Kasumi-1 (cell line): ENCODE results near the gene PAPOLG.

Experiments
- DNase-seq, 2 experiments: peaks; one replicate each; lab custom pipeline; 2025; lab: John Stamatoyannopoulos, UW

The PAPOLG gene

DNA sequence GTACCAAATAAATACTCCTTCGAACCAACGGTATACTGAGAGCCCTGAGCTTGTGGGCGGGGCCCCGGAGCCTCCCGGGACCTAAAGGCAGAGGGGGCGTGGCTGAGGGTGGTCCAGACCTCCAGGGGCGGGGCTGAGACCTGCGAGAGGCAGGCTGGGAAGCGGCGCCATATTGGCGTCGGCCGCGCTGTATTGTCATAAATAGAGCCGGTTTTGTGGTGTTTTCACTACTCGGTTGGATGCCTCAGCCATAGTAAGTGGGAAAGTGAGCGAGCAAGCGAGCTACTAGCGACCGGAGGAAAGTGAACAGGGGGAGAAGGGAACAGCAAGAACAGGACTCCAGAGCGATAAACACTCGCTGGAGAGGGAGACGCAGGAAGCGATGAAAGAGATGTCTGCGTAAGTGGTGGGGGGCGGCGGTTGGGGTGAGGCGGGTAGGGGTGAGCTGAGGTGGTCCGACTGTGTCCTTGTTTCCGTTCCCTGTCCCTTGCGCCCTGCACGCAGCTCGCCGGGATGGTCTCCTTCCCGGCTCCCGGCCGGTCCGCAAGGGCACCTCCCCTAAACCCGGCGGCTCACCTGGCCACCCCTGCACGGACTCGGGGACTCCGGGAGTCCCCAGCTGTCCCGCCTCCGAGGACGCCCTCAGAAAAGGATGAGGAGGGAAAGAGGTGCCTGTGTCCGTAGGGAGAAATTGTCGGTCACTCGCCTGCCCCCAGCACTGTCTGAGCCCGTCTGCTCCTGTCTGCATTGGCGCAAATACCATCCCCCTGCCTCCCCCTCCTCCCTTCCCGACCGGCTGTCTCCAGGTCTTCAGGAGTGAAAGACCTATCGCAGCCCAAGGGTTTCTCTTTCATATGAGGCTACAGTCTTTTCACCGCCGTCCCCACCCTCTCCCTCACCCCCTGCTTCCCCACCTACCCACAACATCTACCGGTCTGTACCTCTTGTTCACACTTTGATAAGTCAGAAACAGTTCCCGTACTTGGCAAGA lies at the start of gene PAPOLG:
PAPOLG (plus strand) TSS at position 172 of the 991 bp plus-strand sequence; CDS start at position 383, 211 bp downstream.
- peak; percentile 83 to 93 for DNase-seq

GRCh38 chr2:60707750-60708371 lies 48.2 kb upstream of the PAPOLG start:
- peak; percentile 55 to 72 for DNase-seq

- DNase-seq = no peak
These were observed 47.3 kb upstream of the PAPOLG start for GRCh38 chr2:60708630-60709320.

GRCh38 chr2:60710707-60711106 lies 45.4 kb upstream of the PAPOLG start:
- DNase-seq = no peak

GRCh38 chr2:60715561-60715960 lies 40.5 kb upstream of the PAPOLG start:
- no peak for DNase-seq

- no peak for DNase-seq
These were observed 38.4 kb upstream of the PAPOLG start for GRCh38 chr2:60717691-60718090.

- no peak for DNase-seq
These were observed 36.7 kb upstream of the PAPOLG start for GRCh38 chr2:60719331-60719730.

DNA sequence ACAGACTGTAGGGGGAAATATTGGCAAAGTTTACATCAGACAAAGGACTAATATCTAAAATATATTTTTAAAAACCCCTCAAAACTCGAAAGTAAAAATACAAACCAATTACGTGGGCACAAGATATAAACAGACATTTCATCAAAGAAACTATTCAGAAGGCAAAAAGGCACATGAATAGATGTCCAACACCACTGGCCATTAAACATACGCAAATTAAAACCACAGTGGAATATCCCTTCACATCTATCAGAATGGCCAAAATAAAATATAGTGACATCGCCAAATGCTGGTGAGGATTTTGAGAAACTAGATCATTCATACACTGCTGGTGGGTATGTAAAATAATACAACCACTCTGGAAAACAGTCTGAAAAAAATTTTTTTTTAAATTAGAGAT lies 30.6 kb upstream of the PAPOLG start:
- no peak for DNase-seq

DNA sequence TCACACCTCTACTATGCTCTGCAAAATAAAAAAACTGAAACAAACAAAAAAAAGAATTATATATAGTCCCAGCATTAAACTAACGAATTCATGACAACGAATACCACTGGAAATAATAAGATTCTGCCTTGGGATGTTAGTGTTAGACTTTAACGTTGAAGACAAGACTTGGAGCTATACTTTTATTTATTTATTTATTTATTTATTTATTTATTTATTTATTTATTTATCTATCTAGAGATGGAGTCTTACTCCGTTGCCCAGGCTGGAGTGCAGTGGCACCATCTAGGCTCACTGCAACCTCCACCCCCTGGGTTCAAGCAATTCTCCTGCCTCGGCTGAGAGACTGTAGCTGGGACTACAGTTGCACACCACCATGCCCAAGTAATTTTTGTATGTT lies 27.2 kb upstream of the PAPOLG start:
- no peak for DNase-seq

GRCh38 chr2:60735496-60736250 lies 20.4 kb upstream of the PAPOLG start:
- peak in 1 of 2 experiments; percentile 20 for DNase-seq

- no peak for DNase-seq
These were observed 17.4 kb upstream of the PAPOLG start for GRCh38 chr2:60738679-60739078.

DNA sequence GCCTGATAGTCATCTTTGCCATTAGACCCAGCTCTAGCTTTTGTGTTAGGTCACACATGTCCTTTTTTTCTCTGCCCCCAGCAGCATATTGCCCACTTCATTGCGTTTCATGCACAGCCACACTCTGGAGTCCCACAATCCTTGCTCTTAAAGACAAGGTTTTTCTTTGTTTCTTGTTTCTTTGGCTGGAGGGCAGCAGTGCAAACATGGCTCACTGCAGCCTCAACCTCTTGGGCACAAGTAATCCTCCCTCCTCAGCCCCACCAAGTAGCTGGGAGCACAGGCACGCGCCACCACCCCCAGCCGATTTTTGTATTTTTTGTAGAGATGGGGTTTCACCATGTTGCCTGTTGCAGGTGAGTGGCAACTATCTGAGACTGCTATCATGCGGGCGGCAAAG lies 16.9 kb upstream of the PAPOLG start:
- DNase-seq = no peak

- DNase-seq = no peak
These were observed 14.5 kb upstream of the PAPOLG start for GRCh38 chr2:60741576-60741975.

- no peak for DNase-seq
These were observed 13.6 kb upstream of the PAPOLG start for GRCh38 chr2:60742419-60742818.

GRCh38 chr2:60745330-60745729 lies 10.7 kb upstream of the PAPOLG start:
- no peak for DNase-seq

DNA sequence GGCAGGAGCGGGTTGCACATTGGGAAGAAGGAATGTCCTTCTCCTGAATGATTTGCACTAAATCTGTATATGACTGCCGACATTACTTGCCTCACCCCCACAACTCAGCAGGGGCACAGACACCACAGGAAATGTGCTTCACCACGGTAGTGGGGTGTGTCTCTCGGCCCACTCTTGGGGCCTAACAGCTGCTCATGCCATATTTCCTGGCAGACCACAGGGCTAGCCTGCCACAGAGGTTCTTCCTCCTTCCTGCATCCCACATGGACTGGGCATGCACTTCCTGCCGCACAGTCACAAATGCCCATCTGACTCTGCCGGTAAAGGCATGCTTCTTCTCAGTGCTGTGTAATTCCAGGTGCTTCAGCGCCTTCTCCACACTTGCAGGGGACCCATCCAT lies 10.3 kb upstream of the PAPOLG start:
- DNase-seq = peak; percentile 58 to 66

DNA sequence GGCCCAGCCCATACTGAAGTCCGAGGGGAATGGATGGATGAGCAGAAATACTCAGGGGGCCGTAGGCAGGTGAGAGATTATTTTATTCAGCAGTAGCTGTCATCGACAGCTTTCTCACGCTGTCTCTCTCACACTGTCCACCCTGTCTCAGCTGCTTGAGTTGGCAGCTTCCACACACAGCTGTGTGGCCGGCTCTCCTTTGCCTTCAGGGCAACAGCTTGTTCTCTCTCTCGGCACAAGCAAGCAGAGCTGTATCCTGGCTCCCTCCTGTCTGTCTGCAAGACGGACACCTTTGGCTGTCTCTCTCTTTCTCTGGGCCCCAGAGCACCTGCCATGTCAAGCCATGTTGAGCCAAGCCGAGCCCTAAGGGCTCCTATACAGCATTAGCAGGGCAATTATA lies 9.8 kb upstream of the PAPOLG start:
- DNase-seq = no peak

- DNase-seq = no peak
These were observed 3.6 kb downstream of the PAPOLG start for GRCh38 chr2:60759654-60760053.

DNA sequence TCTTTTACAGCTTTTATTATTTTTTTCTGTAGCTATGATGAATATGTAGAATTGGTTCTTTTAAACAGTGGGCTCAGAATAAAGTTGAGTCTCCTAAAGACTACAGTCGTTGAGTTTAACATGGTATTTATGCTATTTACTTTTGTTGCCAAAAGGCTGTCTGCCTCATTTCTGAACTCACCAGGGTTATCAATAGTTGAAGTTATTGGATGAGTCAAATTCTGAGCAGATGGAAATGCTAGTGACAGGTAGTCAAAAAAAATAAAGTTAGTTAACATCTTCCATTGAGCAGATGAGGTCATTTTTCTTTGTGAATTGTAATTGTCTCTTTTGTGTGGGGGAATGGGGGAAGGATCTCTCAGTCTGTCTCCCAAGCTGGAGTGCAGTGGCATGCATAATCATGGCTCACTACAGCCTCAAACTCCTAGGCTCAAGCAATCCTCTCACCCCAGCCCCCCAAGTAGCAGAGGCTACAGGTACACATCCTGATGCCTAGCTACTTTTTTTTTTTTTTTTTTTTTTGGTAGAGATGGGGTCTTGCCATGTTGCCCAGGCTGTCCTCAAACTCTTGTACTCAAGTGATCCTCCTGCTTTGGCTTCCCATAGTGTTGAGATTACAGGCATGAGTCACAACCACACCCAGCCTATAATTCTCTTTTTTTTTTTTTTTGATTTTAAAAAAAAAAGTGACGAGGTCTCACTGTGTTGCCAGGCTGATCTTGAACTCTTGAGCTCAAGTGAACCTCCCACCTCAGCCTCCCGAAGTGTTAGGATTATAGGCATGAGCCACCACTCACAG lies 8.9 kb downstream of the PAPOLG start:
- no peak for DNase-seq

GRCh38 chr2:60766283-60766682 lies 10.2 kb downstream of the PAPOLG start:
- DNase-seq = no peak

DNA sequence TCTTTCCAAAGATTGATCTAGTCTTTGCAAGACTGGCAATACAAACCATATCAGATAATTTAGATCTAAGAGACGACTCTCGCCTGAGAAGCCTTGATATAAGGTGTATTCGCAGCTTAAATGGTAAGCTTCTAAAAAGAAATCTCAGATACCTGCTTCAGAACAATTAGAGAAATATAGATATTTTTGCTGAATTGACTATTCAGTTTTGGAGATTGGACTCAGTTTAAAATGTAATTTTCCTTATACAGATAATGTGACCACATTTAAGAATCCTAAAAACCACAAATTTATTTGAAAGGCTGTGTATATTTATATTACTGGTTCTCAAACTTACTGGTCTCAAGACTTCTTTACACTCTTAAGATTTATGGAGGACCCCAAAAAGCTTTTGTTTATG lies 15.4 kb downstream of the PAPOLG start:
- DNase-seq = no peak
